Heart left ventricle (tissue), 16 donors: Measurements from ENCODE around the gene SLC5A12. TPM values are rescaled to one million over a fixed set of nuclear protein-coding genes. Genes with fewer than 3 reads are reported as not detected.
"Not testable (repeated sequence)": the region's sequence is repeated elsewhere in the genome, so short reads cannot be mapped to it uniquely, and the experiment has no call there.

ENCODE experiments used
- ATAC-seq, 4 donors: fragments of 200-7000 bp; cut with Tn5 transposase; one replicate each; pipeline ENCODE4 v1.9.1; 2020 to 2022; ENCODE audit warnings: moderate library complexity in 4 of 4, mild to moderate bottlenecking in 3 of 4, moderate number of reproducible peaks in 1 of 4
- DNase-seq, 5 donors: peaks; one replicate each; pipeline ENCODE4 v3.0.0-alpha.2; 2020
- H3K27ac ChIP-seq, 12 donors: fragments of 200-600 bp; sonication (generic) in 4 of 12; one replicate each; pipeline versions ENCODE4 v1.5.0 to v1.8.0; 2016 to 2022; ENCODE audit warnings: mild to moderate bottlenecking in 2 of 12
- H3K27me3 ChIP-seq, 9 donors: fragments of 200-600 bp; sonication (generic) in 2 of 9; one replicate each; pipeline versions ENCODE4 v1.5.1 to v1.8.0; 2016 to 2022; ENCODE audit warnings: mild to moderate bottlenecking in 3 of 9
- H3K36me3 ChIP-seq, 9 donors: fragments of 200-600 bp; sonication (generic) in 2 of 9; one replicate each; pipeline versions ENCODE4 v1.5.0 to v1.8.0; 2018 to 2022; ENCODE audit warnings: mild to moderate bottlenecking in 2 of 9
- H3K4me1 ChIP-seq, 12 donors: fragments of 200-600 bp; sonication (generic) in 4 of 12; one replicate each; pipeline versions ENCODE4 v1.5.0 to v1.8.0; 2016 to 2022; ENCODE audit warnings: mild to moderate bottlenecking in 3 of 12
- H3K4me3 ChIP-seq, 12 donors: fragments of 200-600 bp; sonication (generic) in 4 of 12; one replicate each; pipeline versions ENCODE4 v1.5.0 to v1.8.0; 2017 to 2022; ENCODE audit warnings: mild to moderate bottlenecking in 9 of 12, moderate library complexity in 4 of 12
- H3K9me3 ChIP-seq, 12 donors: fragments of 200-600 bp; sonication (generic) in 4 of 12; one replicate each; pipeline versions ENCODE4 v1.5.0 to v1.8.0; 2016 to 2022; ENCODE audit warnings: mild to moderate bottlenecking in 1 of 12
- POLR2A ChIP-seq, 2 donors: fragments of 450-650 bp; IDR thresholded peaks; one replicate each; pipeline ENCODE4 v1.6.1; 2017; ENCODE audit warnings: antibody characterized with exemption in 2 of 2, mild to moderate bottlenecking in 2 of 2, moderate library complexity in 2 of 2
- WGBS, 4 donors: extraction: QIAGEN DNeasy Blood & Tissue Kit in 2 of 4; methylation state at CpG; one replicate each; pipeline versions ENCODE4 v1.1.5 to v1.1.7; 2013 to 2018; 5-methylcytosine and 5-hydroxymethylcytosine counted together
- intact Hi-C, 10 donors: fragments of 100-400 bp; cut with DNase I; formaldehyde crosslinking; loops; one replicate each; pipeline versions ENCODE4 v1.11.1 to v1.14.2; 2022
- polyA plus RNA-seq, 2 donors: library from polyadenylated mRNA; stranded (reverse); fragments of 200-250 nt; gene quantifications; one replicate each; pipeline ENCODE4 v1.2.3, GENCODE V29; 2013
- total RNA-seq, 9 donors: library from RNA; depleted of rRNA in 2 of 9; stranded (reverse); fragments of >200 nt in 2 of 9; fragmentation: NEBNext Ultra II Directional in 3 of 9; extraction: Animal tissue kit (Norgen Biotek cat#: 25700) in 3 of 9; gene quantifications; one replicate each; pipeline versions ENCODE4 v1.1.0 to v1.2.4, GENCODE V29; 2016 to 2023
- TF ChIP-seq, protein P1 (sequence below), 12 donors: fragments of 200-600 bp; sonication (generic) in 4 of 12; IDR thresholded peaks; one replicate each; pipeline versions ENCODE4 v1.5.0 to v1.8.0; 2018 to 2022; ENCODE audit warnings: antibody characterized with exemption in 12 of 12, mild to moderate bottlenecking in 5 of 12
- donor health status: ischemic (EF 13 %, LVEDD 7.1; RV severe dilation, severe dysfunction).
- donor health status: healthy with polysubstance abuse.
- donor health status: DM: no; HTN: yes; CAD: no.
- donor health status: DM: no; HTN: no; CAD: no.
- donor health status: ischemic (EF 25% LVEDD 6.9; RV normal size, moderate dysfunction).
- donor health status: ischemic (EF 25% LVEDD 5.7; RV mildly dilated, moderate dysfunction).
- donor health status: healthy.
- donor health status: DM: yes; HTN: yes; CAD: no.
- donor health status: ischemic (EF 35%, LVEDD 5.7; RV mildly dilated, moderate dysfunction).
- donor health status: nonischemic (EF 11% LVEDD 7.7; RV severe dilation, severe dysfunction).
- donor health status: DM: yes; HTN: yes; CAD: no.
- donor health status: PGD.
- donor health status: ischemic (EF 29% LVEDD 5.4; RV normal size, mild dysfunction).
- donor health status: nonischemic (EF 23%, LVEDD 6.1; RV moderate dilation, normal function).

Gene SLC5A12
- total and polyA plus RNA-seq, 11 donors = 0.11 TPM; not detected in 10

DNA sequence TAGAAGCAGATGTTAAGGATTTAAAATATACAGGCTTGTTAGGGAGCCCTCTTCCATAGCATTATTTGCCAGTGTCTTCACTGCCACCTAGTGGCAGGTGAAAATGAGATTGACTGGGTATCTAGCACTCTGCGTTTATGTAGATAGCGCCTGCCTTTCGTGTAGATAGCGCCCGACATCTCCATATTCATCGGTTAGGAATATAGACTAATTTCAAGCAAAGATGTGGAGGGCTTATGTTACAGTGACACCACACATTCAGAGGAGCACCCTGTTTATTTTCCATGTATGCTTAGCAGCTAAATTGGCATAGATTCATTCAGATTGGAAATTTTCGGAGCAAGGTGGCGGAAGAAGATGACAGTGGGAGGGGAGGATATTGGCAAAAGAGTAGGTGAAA, 72.0 kb downstream of the SLC5A12 start:
- ATAC-seq = peak in 2 of 4 donors; percentile 53 to 62
- intact Hi-C loops = loop anchor here in 3 of 10 donors (5.0 to 10.0 kb wide), 2 partner anchors 353 to 355 kb away; no protein-coding TSS in a partner anchor
- Histone ChIP-seq H3K27ac (no peak overlapping the region), H3K4me1 (no peaks in the 10 kb centered on the region), H3K36me3 (no peaks in the 10 kb centered on the region), H3K4me3 (no peak overlapping the region), H3K9me3 (no peaks in the 10 kb centered on the region), H3K27me3 (no peaks in the 10 kb centered on the region)
- DNase-seq = peak in 1 of 5 donors; percentile 13
- 30 to 38% (median 32%) methylated on average over 8 of the region's 8 CpGs for WGBS, 4 donors
- no peak for TF ChIP-seq POLR2A (IDR thresholded peaks at IDR 0.05)
- TF ChIP-seq, protein P1, sequence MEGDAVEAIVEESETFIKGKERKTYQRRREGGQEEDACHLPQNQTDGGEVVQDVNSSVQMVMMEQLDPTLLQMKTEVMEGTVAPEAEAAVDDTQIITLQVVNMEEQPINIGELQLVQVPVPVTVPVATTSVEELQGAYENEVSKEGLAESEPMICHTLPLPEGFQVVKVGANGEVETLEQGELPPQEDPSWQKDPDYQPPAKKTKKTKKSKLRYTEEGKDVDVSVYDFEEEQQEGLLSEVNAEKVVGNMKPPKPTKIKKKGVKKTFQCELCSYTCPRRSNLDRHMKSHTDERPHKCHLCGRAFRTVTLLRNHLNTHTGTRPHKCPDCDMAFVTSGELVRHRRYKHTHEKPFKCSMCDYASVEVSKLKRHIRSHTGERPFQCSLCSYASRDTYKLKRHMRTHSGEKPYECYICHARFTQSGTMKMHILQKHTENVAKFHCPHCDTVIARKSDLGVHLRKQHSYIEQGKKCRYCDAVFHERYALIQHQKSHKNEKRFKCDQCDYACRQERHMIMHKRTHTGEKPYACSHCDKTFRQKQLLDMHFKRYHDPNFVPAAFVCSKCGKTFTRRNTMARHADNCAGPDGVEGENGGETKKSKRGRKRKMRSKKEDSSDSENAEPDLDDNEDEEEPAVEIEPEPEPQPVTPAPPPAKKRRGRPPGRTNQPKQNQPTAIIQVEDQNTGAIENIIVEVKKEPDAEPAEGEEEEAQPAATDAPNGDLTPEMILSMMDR (IDR thresholded peaks at IDR 0.05) = peak; percentile 29 to 65 (median 50)

DNA sequence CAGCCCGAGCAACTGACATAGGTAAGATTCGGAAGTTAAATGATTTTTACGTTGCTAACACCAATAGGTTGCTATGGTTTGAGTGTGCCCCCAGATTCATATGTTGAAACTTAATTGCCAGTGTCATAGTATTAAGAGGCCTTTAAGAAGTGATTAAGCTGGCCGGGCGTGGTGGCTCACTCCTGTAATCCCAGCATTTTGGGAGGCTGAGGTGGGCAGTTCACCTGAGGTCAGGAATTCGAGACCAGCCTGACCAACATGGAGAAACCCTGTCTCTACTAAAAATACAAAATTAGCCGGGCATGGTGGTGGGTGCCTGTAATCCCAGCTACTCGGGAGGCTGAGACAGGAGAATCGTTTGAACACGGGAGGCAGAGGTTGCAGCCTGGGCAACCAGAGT, 78.5 kb downstream of the SLC5A12 start:
- not testable (repeated sequence) for H3K27me3 ChIP-seq, DNase-seq, H3K36me3 ChIP-seq, H3K27ac ChIP-seq, ATAC-seq, H3K4me3 ChIP-seq, H3K4me1 ChIP-seq, H3K9me3 ChIP-seq
- 84 to 92% (median 90%) methylated on average over 10 of the region's 10 CpGs for WGBS, 4 donors
- intact Hi-C loops = loop anchor here in 1 of 10 donors (10.0 kb wide), 1 partner anchor 349 kb away; no protein-coding TSS in a partner anchor

GRCh38 chr11:26632691-26633159, 89.1 kb downstream of the SLC5A12 start:
- no peak for ATAC-seq

DNA sequence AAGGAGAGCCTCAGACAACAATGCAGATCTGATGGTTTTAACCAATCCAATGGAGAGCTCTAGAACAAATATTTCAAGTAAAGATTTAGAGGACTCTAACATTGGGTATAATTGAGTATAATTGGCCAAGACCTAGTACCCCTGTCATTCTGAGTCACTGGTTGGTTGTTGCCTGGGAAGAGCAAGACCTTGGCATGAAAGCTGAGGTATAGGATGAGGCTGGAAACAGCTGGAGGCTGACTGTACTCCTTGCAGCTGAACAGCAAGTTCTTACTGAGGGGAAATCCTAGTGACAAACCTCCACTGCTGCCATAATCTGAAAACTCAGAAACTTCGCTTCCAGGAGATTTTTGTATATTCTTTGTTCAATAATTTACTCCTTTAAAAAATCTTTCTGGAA, 95.5 kb downstream of the SLC5A12 start:
- no peak for DNase-seq
- 72 to 89% (median 86%) methylated on average over 1 of the region's 1 CpG for WGBS, 4 donors

More at GRCh38 chr11:26632691-26633159, 89.1 kb downstream of the SLC5A12 start:
- intact Hi-C loops = no loop called here
- Histone ChIP-seq H3K27ac (no peak overlapping the region), H3K4me1 (no peaks in the 10 kb centered on the region), H3K27me3 (no peaks in the 10 kb centered on the region), H3K4me3 (no peak overlapping the region), H3K9me3 (no peaks in the 10 kb centered on the region), H3K36me3 (no peaks in the 10 kb centered on the region)
- TF ChIP-seq POLR2A (IDR thresholded peaks at IDR 0.05) = no peak
- TF ChIP-seq, protein P1 (IDR thresholded peaks at IDR 0.05) = no peak
- DNase-seq = no peak
- WGBS, 4 donors = 26 to 57% (median 53%) methylated on average over 2 of the region's 2 CpGs

More for the DNA sequence above, 95.5 kb downstream of the SLC5A12 start:
- H3K36me3 ChIP-seq = no peaks in the 10 kb centered on the region
- ATAC-seq = no peak
- no peak overlapping the region for H3K4me3 ChIP-seq
- no peaks in the 10 kb centered on the region for H3K27me3 ChIP-seq
- H3K4me1 ChIP-seq = no peaks in the 10 kb centered on the region
- no peak for TF ChIP-seq POLR2A (IDR thresholded peaks at IDR 0.05)
- TF ChIP-seq, protein P1 (IDR thresholded peaks at IDR 0.05) = no peak
- no peak overlapping the region for H3K27ac ChIP-seq
- intact Hi-C loops = no loop called here
- no peaks in the 10 kb centered on the region for H3K9me3 ChIP-seq
